ENCODE results near the gene EBF3. TPM values are rescaled to one million over a fixed set of nuclear protein-coding genes. Genes with fewer than 3 reads are reported as not detected.

The EBF3 gene
- total RNA-seq, 1 donor from 2014 or later: 544 TPM

DNA sequence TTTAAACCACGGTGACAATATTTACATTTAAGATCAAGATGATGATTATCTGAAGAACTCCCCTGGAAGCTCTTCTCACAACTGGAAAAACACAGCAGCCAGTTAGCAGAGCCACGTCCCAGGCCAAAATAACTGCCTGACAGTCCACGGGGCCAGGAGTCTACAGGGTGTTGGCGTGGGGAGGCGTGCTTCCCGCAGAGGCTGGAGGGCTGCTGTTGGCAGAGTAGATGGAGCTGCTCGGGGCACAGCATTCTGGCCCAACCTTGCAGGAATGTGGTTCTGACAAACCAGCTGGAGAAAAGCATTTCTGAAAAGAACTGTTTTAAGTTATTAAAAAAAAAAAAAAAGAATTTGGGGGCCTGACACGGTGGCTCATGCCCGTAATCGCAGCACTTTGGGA, 177.9 kb downstream of the EBF3 start:
- Mint-ChIP-seq H3K36me3 (ENCODE audit: unreplicated experiment) (peaks cover 12% of the 10 kb centered on the region), H3K4me1 (ENCODE audit: low read depth, unreplicated experiment) (peaks cover 15% of the 10 kb centered on the region), H3K27ac (ENCODE audit: unreplicated experiment) (no peak overlapping the region), H3K4me3 (ENCODE audit: unreplicated experiment) (no peak overlapping the region), H3K27me3 (ENCODE audit: unreplicated experiment) (peaks cover 2% of the 10 kb centered on the region), H3K9me3 (ENCODE audit: unreplicated experiment) (peaks cover 14% of the 10 kb centered on the region)
- TF ChIP-seq, protein P1, sequence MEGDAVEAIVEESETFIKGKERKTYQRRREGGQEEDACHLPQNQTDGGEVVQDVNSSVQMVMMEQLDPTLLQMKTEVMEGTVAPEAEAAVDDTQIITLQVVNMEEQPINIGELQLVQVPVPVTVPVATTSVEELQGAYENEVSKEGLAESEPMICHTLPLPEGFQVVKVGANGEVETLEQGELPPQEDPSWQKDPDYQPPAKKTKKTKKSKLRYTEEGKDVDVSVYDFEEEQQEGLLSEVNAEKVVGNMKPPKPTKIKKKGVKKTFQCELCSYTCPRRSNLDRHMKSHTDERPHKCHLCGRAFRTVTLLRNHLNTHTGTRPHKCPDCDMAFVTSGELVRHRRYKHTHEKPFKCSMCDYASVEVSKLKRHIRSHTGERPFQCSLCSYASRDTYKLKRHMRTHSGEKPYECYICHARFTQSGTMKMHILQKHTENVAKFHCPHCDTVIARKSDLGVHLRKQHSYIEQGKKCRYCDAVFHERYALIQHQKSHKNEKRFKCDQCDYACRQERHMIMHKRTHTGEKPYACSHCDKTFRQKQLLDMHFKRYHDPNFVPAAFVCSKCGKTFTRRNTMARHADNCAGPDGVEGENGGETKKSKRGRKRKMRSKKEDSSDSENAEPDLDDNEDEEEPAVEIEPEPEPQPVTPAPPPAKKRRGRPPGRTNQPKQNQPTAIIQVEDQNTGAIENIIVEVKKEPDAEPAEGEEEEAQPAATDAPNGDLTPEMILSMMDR (IDR thresholded peaks at IDR 0.05; ENCODE audit: partially characterized antibody, unreplicated experiment): no peak
- DNase-seq: no peak

DNA sequence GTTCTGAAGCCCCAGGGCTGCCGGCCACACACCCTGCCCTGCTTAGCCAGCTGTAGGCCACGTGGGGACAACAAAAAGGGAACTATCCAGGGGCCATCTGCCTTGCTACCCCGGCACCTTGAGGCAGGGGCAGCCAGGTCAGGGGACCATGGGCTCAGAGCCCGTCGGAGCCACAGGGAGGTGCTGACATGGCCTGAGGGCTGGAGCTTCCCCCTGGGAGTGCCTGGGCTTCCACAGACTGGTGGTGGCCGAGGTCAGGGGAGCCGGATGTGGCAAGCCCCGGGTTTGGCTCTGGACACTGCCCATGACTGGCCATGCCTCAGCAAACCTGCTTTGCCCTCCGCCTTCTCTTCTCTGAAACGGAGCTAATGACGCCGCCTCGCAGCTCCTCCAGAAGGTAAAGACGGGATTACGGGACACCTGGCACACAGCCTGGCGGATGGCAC, 178.5 kb downstream of the EBF3 start:
- peaks cover 11% of the 10 kb centered on the region for H3K36me3 Mint-ChIP-seq (ENCODE audit: unreplicated experiment)
- H3K4me3 Mint-ChIP-seq (ENCODE audit: unreplicated experiment): no peak overlapping the region
- TF ChIP-seq, protein P1 (IDR thresholded peaks at IDR 0.05; ENCODE audit: partially characterized antibody, unreplicated experiment): no peak
- peaks cover 12% of the 10 kb centered on the region for H3K4me1 Mint-ChIP-seq (ENCODE audit: low read depth, unreplicated experiment)
- no peak for DNase-seq
- peaks cover 2% of the 10 kb centered on the region for H3K27me3 Mint-ChIP-seq (ENCODE audit: unreplicated experiment)
- H3K9me3 Mint-ChIP-seq (ENCODE audit: unreplicated experiment): peaks cover 12% of the 10 kb centered on the region
- H3K27ac Mint-ChIP-seq (ENCODE audit: unreplicated experiment): no peak overlapping the region

Small RNAs within 50 kb of the gene (microRNA-seq; reads per million reads assigned to microRNA genes)
- not detected for gene MIR4297 (ENCODE audit: unreplicated experiment)

Other genes starting within 250 kb of the EBF3 start
- 0.96 TPM for gene C10orf143, start 146.6 kb upstream of the EBF3 start, total RNA-seq (ENCODE audit: unreplicated experiment)
- 80.1 TPM for gene GLRX3, start 172.1 kb upstream of the EBF3 start, total RNA-seq (ENCODE audit: unreplicated experiment)

Data from glutamatergic neuron (in vitro differentiated cells).